Esophagus (tissue), 2 donors: ENCODE measurements around the gene SCARF2. TPM values are rescaled to one million over a fixed set of nuclear protein-coding genes. Genes with fewer than 3 reads are reported as not detected.
"Not testable (repeated sequence)": the region's sequence is repeated elsewhere in the genome, so short reads cannot be mapped to it uniquely, and the experiment has no call there.

Experiments used
- H3K27ac ChIP-seq, 2 donors: one replicate each; pipeline ENCODE4 v1.5.1; 2013; ENCODE audit warnings: low read depth in 2 of 2, mild to moderate bottlenecking in 2 of 2, inconsistent platforms in 1 of 2, low read length in 1 of 2, moderate library complexity in 1 of 2
- H3K27me3 ChIP-seq, 2 donors: one replicate each; pipeline ENCODE4 v1.6.1; 2013; ENCODE audit warnings: low read length in 2 of 2, control low read depth in 1 of 2, mild to moderate bottlenecking in 1 of 2; ENCODE audit not compliant: insufficient read depth in 2 of 2, control insufficient read depth in 1 of 2
- H3K36me3 ChIP-seq, 2 donors: one replicate each; pipeline ENCODE4 v1.6.1; 2013; ENCODE audit warnings: low read length in 1 of 2; ENCODE audit not compliant: control insufficient read depth in 2 of 2, insufficient read depth in 2 of 2
- H3K4me1 ChIP-seq, 2 donors: one replicate each; pipeline ENCODE4 v1.6.1; 2013; ENCODE audit warnings: low read length in 1 of 2; ENCODE audit not compliant: control insufficient read depth in 2 of 2, insufficient read depth in 2 of 2
- H3K4me3 ChIP-seq, 2 donors: one replicate each; pipeline ENCODE4 v1.5.1; 2013; ENCODE audit warnings: low read length in 2 of 2, mild to moderate bottlenecking in 2 of 2, low read depth in 1 of 2, moderate library complexity in 1 of 2
- H3K9me3 ChIP-seq, 2 donors: one replicate each; pipeline ENCODE4 v1.6.1; 2013; ENCODE audit warnings: mild to moderate bottlenecking in 2 of 2, low read depth in 1 of 2, low read length in 1 of 2, moderate library complexity in 1 of 2; ENCODE audit not compliant: control insufficient read depth in 2 of 2, insufficient read depth in 1 of 2
- WGBS, 2 donors: extraction: QIAGEN DNeasy Blood & Tissue Kit; methylation state at CpG; one replicate each; pipeline ENCODE4 v1.1.7; 2013; 5-methylcytosine and 5-hydroxymethylcytosine counted together
- polyA plus RNA-seq, 2 donors: library from polyadenylated mRNA; stranded (reverse); fragments of 200-250 nt; gene quantifications; one replicate each; pipeline ENCODE4 v1.2.3, GENCODE V29; 2013
- donor health status: healthy with polysubstance abuse.
- donor health status: Bipolar disorder and iron deficiency.

Gene SCARF2
- polyA plus RNA-seq, 2 donors: 0.57 to 1.0 TPM

GRCh38 chr22:20415241-20415640 lies 22.4 kb downstream of the SCARF2 start:
- not testable (repeated sequence) for H3K9me3 ChIP-seq, H3K27me3 ChIP-seq, H3K27ac ChIP-seq, H3K4me3 ChIP-seq, H3K4me1 ChIP-seq, H3K36me3 ChIP-seq
- whole genome bisulfite sequencing, 2 donors: 88 to 91% methylated on average over 3 of the region's 3 CpGs

GRCh38 chr22:20414450-20414849 lies 23.2 kb downstream of the SCARF2 start:
- H3K36me3 ChIP-seq: no peaks in the 10 kb centered on the region
- no peaks in the 10 kb centered on the region for H3K4me1 ChIP-seq
- no peak overlapping the region for H3K27ac ChIP-seq
- no peaks in the 10 kb centered on the region for H3K27me3 ChIP-seq
- no peaks in the 10 kb centered on the region for H3K9me3 ChIP-seq
- H3K4me3 ChIP-seq: no peak overlapping the region
- WGBS, 2 donors: 62 to 63% methylated on average over 3 of the region's 3 CpGs

- Histone ChIP-seq H3K9me3 (no peaks in the 10 kb centered on the region), H3K4me1 (no peaks in the 10 kb centered on the region), H3K27me3 (no peaks in the 10 kb centered on the region), H3K36me3 (no peaks in the 10 kb centered on the region), H3K27ac (no peak overlapping the region), H3K4me3 (no peak overlapping the region)
- WGBS, 2 donors: 85 to 90% methylated on average over 5 of the region's 5 CpGs
Measured at GRCh38 chr22:20414059-20414440, 23.6 kb downstream of the SCARF2 start.

GRCh38 chr22:20413217-20414058 lies 24.2 kb downstream of the SCARF2 start:
- WGBS, 2 donors: 92 to 93% methylated on average over 9 of the region's 9 CpGs

GRCh38 chr22:20412474-20413216 lies 25.0 kb downstream of the SCARF2 start:
- Histone ChIP-seq H3K4me3 (no peak overlapping the region), H3K36me3 (no peaks in the 10 kb centered on the region), H3K4me1 (no peaks in the 10 kb centered on the region), H3K27me3 (no peaks in the 10 kb centered on the region), H3K27ac (no peak overlapping the region), H3K9me3 (no peaks in the 10 kb centered on the region)
- WGBS, 2 donors: 65 to 70% methylated on average over 10 of the region's 10 CpGs

More at GRCh38 chr22:20413217-20414058, 24.2 kb downstream of the SCARF2 start:
- no peaks in the 10 kb centered on the region for H3K27me3 ChIP-seq
- H3K36me3 ChIP-seq: no peaks in the 10 kb centered on the region
- H3K9me3 ChIP-seq: no peaks in the 10 kb centered on the region
- H3K4me3 ChIP-seq: no peak overlapping the region
- H3K27ac ChIP-seq: no peak overlapping the region
- no peaks in the 10 kb centered on the region for H3K4me1 ChIP-seq

GRCh38 chr22:20409385-20409784 lies 28.2 kb downstream of the SCARF2 start:
- not testable (repeated sequence) for H3K27me3 ChIP-seq, H3K4me3 ChIP-seq, H3K27ac ChIP-seq, H3K4me1 ChIP-seq, H3K9me3 ChIP-seq
- H3K36me3 ChIP-seq: peaks cover 0 to 15% of the 10 kb centered on the region in 2 donors
- WGBS, 2 donors: 89 to 91% methylated on average over 3 of the region's 3 CpGs

GRCh38 chr22:20408891-20409290 lies 28.7 kb downstream of the SCARF2 start:
- 94 to 99% methylated on average over 4 of the region's 4 CpGs for WGBS, 2 donors
- H3K9me3 ChIP-seq: peaks cover 0 to 4% of the 10 kb centered on the region in 2 donors
- no peak overlapping the region for H3K27ac ChIP-seq
- no peak overlapping the region for H3K4me3 ChIP-seq
- H3K4me1 ChIP-seq: no peaks in the 10 kb centered on the region
- H3K36me3 ChIP-seq: peaks cover 0 to 15% of the 10 kb centered on the region in 2 donors
- H3K27me3 ChIP-seq: no peaks in the 10 kb centered on the region

- Histone ChIP-seq H3K9me3 (peaks cover 0 to 4% of the 10 kb centered on the region in 2 donors), H3K27ac (no peak overlapping the region), H3K36me3 (peaks cover 0 to 17% of the 10 kb centered on the region in 2 donors), H3K4me3 (no peak overlapping the region), H3K27me3 (no peaks in the 10 kb centered on the region), H3K4me1 (no peaks in the 10 kb centered on the region)
- 84 to 87% methylated on average over 3 of the region's 3 CpGs for WGBS, 2 donors
Measured at GRCh38 chr22:20407829-20408228, 29.8 kb downstream of the SCARF2 start.

GRCh38 chr22:20406686-20407408 lies 30.8 kb downstream of the SCARF2 start:
- Histone ChIP-seq H3K36me3 (peaks cover 0 to 17% of the 10 kb centered on the region in 2 donors), H3K4me1 (no peaks in the 10 kb centered on the region), H3K27me3 (no peaks in the 10 kb centered on the region), H3K9me3 (peaks cover 0 to 4% of the 10 kb centered on the region in 2 donors), H3K27ac (no peak overlapping the region), H3K4me3 (no peak overlapping the region)
- 91 to 94% methylated on average over 13 of the region's 13 CpGs for WGBS, 2 donors
